Liver (tissue), 9 donors: Measurements from ENCODE around the gene CTXN1. TPM values are rescaled to one million over a fixed set of nuclear protein-coding genes. Genes with fewer than 3 reads are reported as not detected.
A peak's percentile ranks its signal among the peaks of the same experiment; 100 is the strongest.
"Not testable (repeated sequence)": the region's sequence is repeated elsewhere in the genome, so short reads cannot be mapped to it uniquely, and the experiment has no call there.

Experiments used
- DNase-seq: peaks from one replicate; pipeline ENCODE4 v3.0.0-alpha.2; 2017; ENCODE audit warnings: low spot score
- H3K27ac ChIP-seq, 2 donors: one replicate each; pipeline ENCODE4 v1.7.0; 2013; ENCODE audit warnings: inconsistent platforms in 2 of 2, low read length in 2 of 2, control low read depth in 1 of 2, low read depth in 1 of 2, mild to moderate bottlenecking in 1 of 2
- H3K27me3 ChIP-seq, 4 donors: one replicate each; pipeline versions ENCODE4 v1.6.1 to v1.7.0; 2013; ENCODE audit warnings: low read length in 3 of 4, inconsistent platforms in 1 of 4, mild to moderate bottlenecking in 1 of 4, moderate library complexity in 1 of 4; ENCODE audit not compliant: control insufficient read depth in 4 of 4, insufficient read depth in 4 of 4
- H3K36me3 ChIP-seq, 4 donors: one replicate each; pipeline versions ENCODE4 v1.6.1 to v1.7.0; 2013; ENCODE audit warnings: low read length in 3 of 4, mild to moderate bottlenecking in 3 of 4, low read depth in 1 of 4, moderate library complexity in 1 of 4; ENCODE audit not compliant: control insufficient read depth in 4 of 4, insufficient read depth in 3 of 4
- H3K4me1 ChIP-seq, 4 donors: one replicate each; pipeline versions ENCODE4 v1.6.1 to v1.7.0; 2013; ENCODE audit warnings: low read length in 3 of 4, mild to moderate bottlenecking in 3 of 4, moderate library complexity in 1 of 4; ENCODE audit not compliant: control insufficient read depth in 4 of 4, insufficient read depth in 4 of 4
- H3K4me3 ChIP-seq, 3 donors: one replicate each; pipeline versions ENCODE4 v1.6.1 to v1.7.0; 2013; ENCODE audit warnings: low read length in 3 of 3, control low read depth in 1 of 3, low read depth in 1 of 3, mild to moderate bottlenecking in 1 of 3
- H3K9ac ChIP-seq, 2 donors: one replicate each; pipeline ENCODE4 v1.7.0; 2013; ENCODE audit warnings: low read length in 2 of 2, mild to moderate bottlenecking in 2 of 2, moderate library complexity in 2 of 2, control low read depth in 1 of 2, low read depth in 1 of 2
- H3K9me3 ChIP-seq, 4 donors: one replicate each; pipeline versions ENCODE4 v1.6.1 to v1.7.0; 2013; ENCODE audit warnings: low read length in 3 of 4; ENCODE audit not compliant: control insufficient read depth in 4 of 4
- ATF3 ChIP-seq: IDR thresholded peaks from 2 replicates; pipeline ENCODE4 v1.6.1; 2016; ENCODE audit warnings: antibody characterized with exemption
- CTCF ChIP-seq: fragments of 150-350 bp; IDR thresholded peaks from 2 replicates; pipeline ENCODE4 v1.5.1; 2017; ENCODE audit warnings: improper control_type of control experiment, low read depth, low read length; ENCODE audit not compliant: missing input control
- FOXA2 ChIP-seq: IDR thresholded peaks from 2 replicates; pipeline ENCODE4 v1.6.1; 2016; ENCODE audit warnings: antibody characterized with exemption
- GABPA ChIP-seq, 2 donors: IDR thresholded peaks in 1 of 2; conservative IDR thresholded peaks in 1 of 2; 2 replicates each; pipeline ENCODE4 v1.6.1; 2016; ENCODE audit warnings: antibody characterized with exemption in 2 of 2, mild to moderate bottlenecking in 1 of 2, moderate library complexity in 1 of 2
- HNF4A ChIP-seq, 2 donors: conservative IDR thresholded peaks; 2 replicates each; pipeline ENCODE4 v1.6.1; 2016; ENCODE audit warnings: antibody characterized with exemption in 2 of 2, mild to moderate bottlenecking in 2 of 2
- HNF4G ChIP-seq: IDR thresholded peaks from 2 replicates; pipeline ENCODE4 v1.6.1; 2016; ENCODE audit warnings: antibody characterized with exemption
- JUND ChIP-seq, 2 donors: IDR thresholded peaks; 2 replicates each; pipeline ENCODE4 v1.6.1; 2016; ENCODE audit warnings: antibody characterized with exemption in 2 of 2
- MAX ChIP-seq: IDR thresholded peaks from 2 replicates; pipeline ENCODE4 v1.6.1; 2016; ENCODE audit warnings: antibody characterized with exemption
- NR2F2 ChIP-seq: IDR thresholded peaks from 2 replicates; pipeline ENCODE4 v1.6.1; 2016; ENCODE audit warnings: antibody characterized with exemption
- RAD21 ChIP-seq, 2 donors: IDR thresholded peaks; 2 replicates each; pipeline ENCODE4 v1.6.1; 2016; ENCODE audit warnings: antibody characterized with exemption in 2 of 2, mild to moderate bottlenecking in 2 of 2
- REST ChIP-seq: IDR thresholded peaks from 2 replicates; pipeline ENCODE4 v1.6.1; 2016; ENCODE audit warnings: antibody characterized with exemption, mild to moderate bottlenecking
- RXRA ChIP-seq, 2 donors: IDR thresholded peaks; 2 replicates each; pipeline ENCODE4 v1.6.1; 2017 to 2018; ENCODE audit warnings: antibody characterized with exemption in 2 of 2, mild to moderate bottlenecking in 1 of 2
- SP1 ChIP-seq: IDR thresholded peaks from 2 replicates; pipeline ENCODE4 v1.6.1; 2018; ENCODE audit warnings: antibody characterized with exemption, mild to moderate bottlenecking
- TAF1 ChIP-seq: conservative IDR thresholded peaks from 2 replicates; pipeline ENCODE4 v1.6.1; 2016; ENCODE audit warnings: antibody characterized with exemption, mild to moderate bottlenecking
- YY1 ChIP-seq: IDR thresholded peaks from 2 replicates; pipeline ENCODE4 v1.6.1; 2016; ENCODE audit warnings: antibody characterized with exemption, mild to moderate bottlenecking
- WGBS: extraction: QIAGEN DNeasy Blood & Tissue Kit; methylation state at CpG from one replicate; pipeline ENCODE4 v1.1.7; 2013; 5-methylcytosine and 5-hydroxymethylcytosine counted together
- polyA plus RNA-seq, 2 donors: library from polyadenylated mRNA; stranded (reverse) in 1 of 2; unstranded in 1 of 2; fragments of 200-250 nt in 1 of 2; fragments of >200 nt in 1 of 2; fragmentation: Nextera tagmentation in 1 of 2; extraction: Ambion mirVana in 1 of 2; gene quantifications; one replicate each; pipeline versions ENCODE4 v1.2.1 to v1.2.3, GENCODE V29; 2013 to 2015
- total RNA-seq, 2 donors: library from RNA; depleted of rRNA; stranded (reverse); fragments of >200 nt; gene quantifications; one replicate each; pipeline ENCODE4 v1.2.3, GENCODE V29; 2014
- donor health status: healthy.
- donor health status: healthy.
- donor health status: healthy.
- donor health status: healthy.
- donor health status: healthy.

CTXN1 gene
- total and polyA plus RNA-seq, 4 donors = 0.07 to 0.14 (median 0.08) TPM; not detected in 1

- DNase-seq = peak; percentile 71
- no peak for TF ChIP-seq MAX
- TF ChIP-seq RXRA (IDR thresholded peaks at IDR 0.05) = peak; percentile 69 to 89
- TF ChIP-seq HNF4G = peak; percentile 78
- no peak for TF ChIP-seq CTCF
- TF ChIP-seq TAF1 = peak; percentile 73
- TF ChIP-seq GABPA (IDR thresholded peaks at IDR 0.05 in 1 of 2, conservative IDR thresholded peaks at IDR 0.05 in 1 of 2) = no peak
- TF ChIP-seq FOXA2 = no peak
- TF ChIP-seq RAD21 (IDR thresholded peaks at IDR 0.05) = no peak
- TF ChIP-seq JUND (IDR thresholded peaks at IDR 0.05) = no peak
- TF ChIP-seq NR2F2 = no peak
- TF ChIP-seq HNF4A (conservative IDR thresholded peaks at IDR 0.05) = peak; percentile 83 to 93
- TF ChIP-seq ATF3 = no peak
- no peak for TF ChIP-seq YY1
- peak; percentile 76 for TF ChIP-seq REST
- TF ChIP-seq SP1 = peak; percentile 88
- Histone ChIP-seq H3K9ac (peak overlapping the region in 1 of 2 donors; percentile 80), H3K4me1 (peaks cover 24 to 56% (median 37%) of the 10 kb centered on the region in 4 donors), H3K27ac (peak overlapping the region; percentile 79 to 91), H3K4me3 (peak overlapping the region; percentile 89 to 98 (median 97)), H3K9me3 (no peaks in the 10 kb centered on the region), H3K36me3 (peaks cover 0 to 12% (median 5%) of the 10 kb centered on the region in 4 donors), H3K27me3 (no peaks in the 10 kb centered on the region)
- 16% methylated on average over 42 of the region's 42 CpGs for WGBS
Observed at GRCh38 chr19:7918615-7919421, 7.1 kb downstream of the CTXN1 start.

GRCh38 chr19:7918062-7918614 lies 7.8 kb downstream of the CTXN1 start:
- not testable (repeated sequence) for H3K9ac ChIP-seq, H3K9me3 ChIP-seq, H3K27me3 ChIP-seq, DNase-seq
- WGBS = 17% methylated on average over 29 of the region's 29 CpGs
- Histone ChIP-seq H3K27ac (peak overlapping the region; percentile 3 to 28), H3K4me1 (peaks cover 24 to 58% (median 37%) of the 10 kb centered on the region in 4 donors), H3K36me3 (peaks cover 0 to 12% (median 5%) of the 10 kb centered on the region in 4 donors), H3K4me3 (peak overlapping the region in 2 of 3 donors; percentile 17 to 97)
